Measurements from ENCODE around the gene PDE2A.

PDE2A gene

DNA sequence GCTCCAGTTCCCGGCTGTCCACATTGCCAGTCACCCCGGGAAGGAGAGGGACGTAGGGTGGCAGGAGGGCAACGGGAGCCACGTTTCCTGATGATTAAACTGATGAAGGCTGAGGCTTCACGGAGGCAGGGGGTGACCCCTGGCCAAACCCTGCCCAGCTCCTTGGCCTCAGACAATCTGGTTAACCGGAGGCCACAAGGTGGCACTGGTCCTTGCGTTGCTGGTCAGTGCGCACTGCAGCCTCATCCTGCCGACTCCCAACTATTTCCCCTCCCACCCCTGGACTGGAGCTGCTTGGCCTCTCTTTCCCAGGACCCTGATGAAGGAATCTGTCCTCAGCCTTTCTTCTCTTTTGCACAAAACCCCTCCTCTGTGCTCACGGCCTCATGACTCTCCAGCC is 75.3 kb downstream of the PDE2A start:
- TF ChIP-seq CSDC2 (CRISPR knock-in tag; IDR thresholded peaks at IDR 0.05) (no peak), ISL1 (CRISPR knock-in tag; IDR thresholded peaks at IDR 0.05) (no peak), ZNF70 (CRISPR knock-in tag; IDR thresholded peaks at IDR 0.05) (no peak), TCF4 (CRISPR knock-in tag; IDR thresholded peaks at IDR 0.05; ENCODE audit: borderline replicate concordance) (no peak), ZC3H10 (CRISPR knock-in tag; IDR thresholded peaks at IDR 0.05) (no peak), ESRRG (CRISPR knock-in tag; IDR thresholded peaks at IDR 0.05) (no peak), ZNF8 (CRISPR knock-in tag; IDR thresholded peaks at IDR 0.05) (no peak), TOX (CRISPR knock-in tag; IDR thresholded peaks at IDR 0.05; ENCODE audit: borderline replicate concordance) (no peak), OSR1 (CRISPR knock-in tag; IDR thresholded peaks at IDR 0.05) (no peak), BACH2 (CRISPR knock-in tag; IDR thresholded peaks at IDR 0.05; ENCODE audit: borderline replicate concordance) (no peak), ZFP3 (CRISPR knock-in tag; IDR thresholded peaks at IDR 0.05) (no peak), ZNF565 (CRISPR knock-in tag; conservative IDR thresholded peaks at IDR 0.05; ENCODE audit: low read depth) (no peak), ZFP30 (CRISPR knock-in tag; IDR thresholded peaks at IDR 0.05) (no peak)
- TF ChIP-seq, protein P1, sequence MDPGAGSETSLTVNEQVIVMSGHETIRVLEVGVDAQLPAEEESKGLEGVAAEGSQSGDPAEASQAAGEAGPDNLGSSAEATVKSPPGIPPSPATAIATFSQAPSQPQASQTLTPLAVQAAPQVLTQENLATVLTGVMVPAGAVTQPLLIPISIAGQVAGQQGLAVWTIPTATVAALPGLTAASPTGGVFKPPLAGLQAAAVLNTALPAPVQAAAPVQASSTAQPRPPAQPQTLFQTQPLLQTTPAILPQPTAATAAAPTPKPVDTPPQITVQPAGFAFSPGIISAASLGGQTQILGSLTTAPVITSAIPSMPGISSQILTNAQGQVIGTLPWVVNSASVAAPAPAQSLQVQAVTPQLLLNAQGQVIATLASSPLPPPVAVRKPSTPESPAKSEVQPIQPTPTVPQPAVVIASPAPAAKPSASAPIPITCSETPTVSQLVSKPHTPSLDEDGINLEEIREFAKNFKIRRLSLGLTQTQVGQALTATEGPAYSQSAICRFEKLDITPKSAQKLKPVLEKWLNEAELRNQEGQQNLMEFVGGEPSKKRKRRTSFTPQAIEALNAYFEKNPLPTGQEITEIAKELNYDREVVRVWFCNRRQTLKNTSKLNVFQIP (CRISPR knock-in tag; IDR thresholded peaks at IDR 0.05; ENCODE audit: borderline replicate concordance, low read depth), result no peak
- TF ChIP-seq, protein P2, sequence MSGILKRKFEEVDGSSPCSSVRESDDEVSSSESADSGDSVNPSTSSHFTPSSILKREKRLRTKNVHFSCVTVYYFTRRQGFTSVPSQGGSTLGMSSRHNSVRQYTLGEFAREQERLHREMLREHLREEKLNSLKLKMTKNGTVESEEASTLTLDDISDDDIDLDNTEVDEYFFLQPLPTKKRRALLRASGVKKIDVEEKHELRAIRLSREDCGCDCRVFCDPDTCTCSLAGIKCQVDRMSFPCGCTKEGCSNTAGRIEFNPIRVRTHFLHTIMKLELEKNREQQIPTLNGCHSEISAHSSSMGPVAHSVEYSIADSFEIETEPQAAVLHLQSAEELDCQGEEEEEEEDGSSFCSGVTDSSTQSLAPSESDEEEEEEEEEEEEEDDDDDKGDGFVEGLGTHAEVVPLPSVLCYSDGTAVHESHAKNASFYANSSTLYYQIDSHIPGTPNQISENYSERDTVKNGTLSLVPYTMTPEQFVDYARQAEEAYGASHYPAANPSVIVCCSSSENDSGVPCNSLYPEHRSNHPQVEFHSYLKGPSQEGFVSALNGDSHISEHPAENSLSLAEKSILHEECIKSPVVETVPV (CRISPR knock-in tag; IDR thresholded peaks at IDR 0.05), result no peak
- TF ChIP-seq, protein P3, sequence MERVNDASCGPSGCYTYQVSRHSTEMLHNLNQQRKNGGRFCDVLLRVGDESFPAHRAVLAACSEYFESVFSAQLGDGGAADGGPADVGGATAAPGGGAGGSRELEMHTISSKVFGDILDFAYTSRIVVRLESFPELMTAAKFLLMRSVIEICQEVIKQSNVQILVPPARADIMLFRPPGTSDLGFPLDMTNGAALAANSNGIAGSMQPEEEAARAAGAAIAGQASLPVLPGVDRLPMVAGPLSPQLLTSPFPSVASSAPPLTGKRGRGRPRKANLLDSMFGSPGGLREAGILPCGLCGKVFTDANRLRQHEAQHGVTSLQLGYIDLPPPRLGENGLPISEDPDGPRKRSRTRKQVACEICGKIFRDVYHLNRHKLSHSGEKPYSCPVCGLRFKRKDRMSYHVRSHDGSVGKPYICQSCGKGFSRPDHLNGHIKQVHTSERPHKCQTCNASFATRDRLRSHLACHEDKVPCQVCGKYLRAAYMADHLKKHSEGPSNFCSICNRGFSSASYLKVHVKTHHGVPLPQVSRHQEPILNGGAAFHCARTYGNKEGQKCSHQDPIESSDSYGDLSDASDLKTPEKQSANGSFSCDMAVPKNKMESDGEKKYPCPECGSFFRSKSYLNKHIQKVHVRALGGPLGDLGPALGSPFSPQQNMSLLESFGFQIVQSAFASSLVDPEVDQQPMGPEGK (CRISPR knock-in tag; IDR thresholded peaks at IDR 0.05; ENCODE audit: borderline replicate concordance), result no peak
- ATAC-seq, result peak; percentile 82

DNA sequence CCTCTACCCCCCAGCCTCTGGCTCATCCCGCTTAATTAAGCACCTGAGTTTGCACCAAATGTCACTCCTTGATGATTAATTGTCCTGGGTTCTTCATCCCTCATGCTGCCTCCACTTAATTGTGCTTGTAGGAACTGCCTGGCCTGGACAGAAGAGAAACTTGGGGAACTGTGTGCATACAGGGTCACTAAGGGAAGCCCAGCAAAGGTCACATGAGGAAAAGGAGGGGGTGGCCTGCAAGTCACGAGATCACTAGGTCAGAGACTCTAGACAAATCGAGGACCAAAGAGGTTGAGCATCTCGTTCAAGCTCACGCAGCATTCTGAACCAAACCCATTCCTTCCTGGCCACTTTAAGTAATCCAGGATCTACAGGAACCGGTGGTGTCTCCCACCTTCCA is 75.8 kb downstream of the PDE2A start:
- TF ChIP-seq, protein P4, sequence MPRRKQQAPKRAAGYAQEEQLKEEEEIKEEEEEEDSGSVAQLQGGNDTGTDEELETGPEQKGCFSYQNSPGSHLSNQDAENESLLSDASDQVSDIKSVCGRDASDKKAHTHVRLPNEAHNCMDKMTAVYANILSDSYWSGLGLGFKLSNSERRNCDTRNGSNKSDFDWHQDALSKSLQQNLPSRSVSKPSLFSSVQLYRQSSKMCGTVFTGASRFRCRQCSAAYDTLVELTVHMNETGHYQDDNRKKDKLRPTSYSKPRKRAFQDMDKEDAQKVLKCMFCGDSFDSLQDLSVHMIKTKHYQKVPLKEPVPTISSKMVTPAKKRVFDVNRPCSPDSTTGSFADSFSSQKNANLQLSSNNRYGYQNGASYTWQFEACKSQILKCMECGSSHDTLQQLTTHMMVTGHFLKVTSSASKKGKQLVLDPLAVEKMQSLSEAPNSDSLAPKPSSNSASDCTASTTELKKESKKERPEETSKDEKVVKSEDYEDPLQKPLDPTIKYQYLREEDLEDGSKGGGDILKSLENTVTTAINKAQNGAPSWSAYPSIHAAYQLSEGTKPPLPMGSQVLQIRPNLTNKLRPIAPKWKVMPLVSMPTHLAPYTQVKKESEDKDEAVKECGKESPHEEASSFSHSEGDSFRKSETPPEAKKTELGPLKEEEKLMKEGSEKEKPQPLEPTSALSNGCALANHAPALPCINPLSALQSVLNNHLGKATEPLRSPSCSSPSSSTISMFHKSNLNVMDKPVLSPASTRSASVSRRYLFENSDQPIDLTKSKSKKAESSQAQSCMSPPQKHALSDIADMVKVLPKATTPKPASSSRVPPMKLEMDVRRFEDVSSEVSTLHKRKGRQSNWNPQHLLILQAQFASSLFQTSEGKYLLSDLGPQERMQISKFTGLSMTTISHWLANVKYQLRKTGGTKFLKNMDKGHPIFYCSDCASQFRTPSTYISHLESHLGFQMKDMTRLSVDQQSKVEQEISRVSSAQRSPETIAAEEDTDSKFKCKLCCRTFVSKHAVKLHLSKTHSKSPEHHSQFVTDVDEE (CRISPR knock-in tag; IDR thresholded peaks at IDR 0.05), result no peak
- no peak for TF ChIP-seq BACH2 (CRISPR knock-in tag; IDR thresholded peaks at IDR 0.05; ENCODE audit: borderline replicate concordance)
- TF ChIP-seq ZC3H10 (CRISPR knock-in tag; IDR thresholded peaks at IDR 0.05), result no peak
- TF ChIP-seq TOX (CRISPR knock-in tag; IDR thresholded peaks at IDR 0.05; ENCODE audit: borderline replicate concordance), result no peak
- TF ChIP-seq PPARA (CRISPR knock-in tag; IDR thresholded peaks at IDR 0.05; ENCODE audit: borderline replicate concordance), result no peak
- no peak for TF ChIP-seq ZNF70 (CRISPR knock-in tag; IDR thresholded peaks at IDR 0.05)
- TF ChIP-seq TCF4 (CRISPR knock-in tag; IDR thresholded peaks at IDR 0.05; ENCODE audit: borderline replicate concordance), result no peak
- TF ChIP-seq, protein P3 (CRISPR knock-in tag; IDR thresholded peaks at IDR 0.05; ENCODE audit: borderline replicate concordance), result no peak
- TF ChIP-seq, protein P5, sequence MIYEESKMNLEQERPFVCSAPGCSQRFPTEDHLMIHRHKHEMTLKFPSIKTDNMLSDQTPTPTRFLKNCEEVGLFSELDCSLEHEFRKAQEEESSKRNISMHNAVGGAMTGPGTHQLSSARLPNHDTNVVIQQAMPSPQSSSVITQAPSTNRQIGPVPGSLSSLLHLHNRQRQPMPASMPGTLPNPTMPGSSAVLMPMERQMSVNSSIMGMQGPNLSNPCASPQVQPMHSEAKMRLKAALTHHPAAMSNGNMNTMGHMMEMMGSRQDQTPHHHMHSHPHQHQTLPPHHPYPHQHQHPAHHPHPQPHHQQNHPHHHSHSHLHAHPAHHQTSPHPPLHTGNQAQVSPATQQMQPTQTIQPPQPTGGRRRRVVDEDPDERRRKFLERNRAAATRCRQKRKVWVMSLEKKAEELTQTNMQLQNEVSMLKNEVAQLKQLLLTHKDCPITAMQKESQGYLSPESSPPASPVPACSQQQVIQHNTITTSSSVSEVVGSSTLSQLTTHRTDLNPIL (CRISPR knock-in tag; IDR thresholded peaks at IDR 0.05; ENCODE audit: low read depth), result no peak
- TF ChIP-seq, protein P1 (CRISPR knock-in tag; IDR thresholded peaks at IDR 0.05; ENCODE audit: borderline replicate concordance, low read depth), result no peak
- TF ChIP-seq GLIS3 (CRISPR knock-in tag; IDR thresholded peaks at IDR 0.05), result no peak
- no peak for TF ChIP-seq OSR1 (CRISPR knock-in tag; IDR thresholded peaks at IDR 0.05)
- no peak for TF ChIP-seq SNAI2 (CRISPR knock-in tag; IDR thresholded peaks at IDR 0.05)
- TF ChIP-seq RARB (CRISPR knock-in tag; IDR thresholded peaks at IDR 0.05), result no peak
- no peak for TF ChIP-seq ESRRG (CRISPR knock-in tag; IDR thresholded peaks at IDR 0.05)
- no peak for ATAC-seq

All from SK-N-SH treated with all-trans-retinoic acid at 6 μM for 48 hours (cell line).